GM19468 (cell line): Measurements from ENCODE around the gene ARSG.
"Not testable (repeated sequence)": the region's sequence is repeated elsewhere in the genome, so short reads cannot be mapped to it uniquely, and the experiment has no call there.

Source experiments
- ATAC-seq: cut with Tn5 transposase; IDR thresholded peaks from one replicate; pipeline ENCODE4 v1.9.1; 2021; ENCODE audit warnings: mild to moderate bottlenecking, moderate library complexity, moderate number of reproducible peaks; ENCODE audit not compliant: unreplicated experiment; ENCODE audit errors: extremely low read depth

ARSG gene

GRCh38 chr17:68324654-68325336, 33.5 kb downstream of the ARSG start:
- no peak for ATAC-seq

GRCh38 chr17:68325961-68326360, 34.7 kb downstream of the ARSG start:
- no peak for ATAC-seq

DNA sequence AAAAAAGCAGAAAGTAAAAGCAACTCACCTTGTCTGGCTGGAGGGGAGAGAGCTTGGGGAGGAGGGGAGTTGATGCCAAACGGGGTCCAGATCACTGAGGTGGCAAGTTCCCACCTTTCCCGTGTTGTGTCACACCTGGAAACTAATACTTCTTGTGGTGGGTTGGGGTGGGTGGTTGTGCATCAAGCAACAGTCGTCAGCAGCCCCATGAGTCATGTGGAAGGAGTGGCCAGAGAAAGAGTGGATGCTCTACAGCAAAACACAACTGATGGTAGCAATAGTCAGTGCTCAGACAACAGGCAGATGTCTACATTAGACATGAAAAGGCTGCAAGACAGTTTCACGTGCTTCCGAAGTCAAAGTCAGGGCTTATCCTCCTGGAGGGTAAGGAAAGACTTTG, 35.4 kb downstream of the ARSG start:
- ATAC-seq = no peak

DNA sequence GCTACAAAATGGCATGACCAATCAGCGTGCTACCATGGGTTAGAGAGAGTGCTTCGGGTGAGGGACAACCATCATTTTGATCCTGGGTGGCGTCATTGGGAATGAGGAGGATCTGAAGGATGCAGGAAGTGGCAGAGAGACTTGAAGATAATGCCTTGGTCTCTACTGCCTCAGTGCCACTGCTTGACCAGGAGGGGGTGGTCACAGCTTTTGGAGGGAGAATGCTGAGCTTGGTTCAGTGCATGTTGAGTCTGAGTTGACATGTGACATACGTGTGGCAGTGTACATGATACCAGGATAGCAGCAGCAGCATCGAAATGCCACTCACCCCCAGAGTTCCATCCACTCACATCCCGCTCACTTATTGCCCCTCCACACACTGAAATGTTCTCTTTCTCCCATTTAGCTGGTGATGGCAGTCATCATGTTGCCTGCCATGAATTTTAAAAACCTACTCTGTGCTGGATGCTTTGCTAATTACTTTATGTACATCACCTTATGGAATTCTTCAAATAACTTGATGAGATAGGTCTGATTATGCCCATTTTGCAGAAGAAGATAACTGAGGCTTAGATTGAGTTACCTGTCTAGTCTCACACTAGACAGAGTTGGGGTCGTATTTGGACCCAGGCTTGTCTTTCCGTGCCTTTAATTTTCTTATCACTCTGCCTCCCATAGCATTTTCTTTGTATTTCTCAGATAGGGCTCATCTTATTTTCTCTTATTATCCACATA, 36.7 kb downstream of the ARSG start:
- ATAC-seq = no peak

- ATAC-seq = no peak
These were observed 37.4 kb downstream of the ARSG start for GRCh38 chr17:68328676-68329075.

DNA sequence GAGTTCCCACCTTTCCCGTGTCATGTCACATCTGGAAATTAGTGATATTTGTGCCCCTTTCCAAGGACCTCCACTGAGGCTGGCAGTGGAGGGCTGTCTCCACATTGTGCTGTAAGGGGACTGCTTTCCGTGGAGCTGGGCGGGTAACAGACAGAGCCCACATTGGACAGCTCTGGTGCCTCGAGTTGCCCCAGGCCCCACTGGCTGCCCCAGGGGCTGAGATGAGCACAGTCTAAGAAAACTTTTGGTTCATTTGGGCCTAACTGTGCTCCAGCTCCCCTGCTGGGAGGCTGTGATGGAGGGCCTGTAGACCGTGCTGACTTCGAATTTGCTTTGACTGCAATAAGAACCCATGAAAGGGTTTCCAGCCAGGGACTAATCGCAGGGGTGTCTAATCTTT, 38.0 kb downstream of the ARSG start:
- no peak for ATAC-seq

DNA sequence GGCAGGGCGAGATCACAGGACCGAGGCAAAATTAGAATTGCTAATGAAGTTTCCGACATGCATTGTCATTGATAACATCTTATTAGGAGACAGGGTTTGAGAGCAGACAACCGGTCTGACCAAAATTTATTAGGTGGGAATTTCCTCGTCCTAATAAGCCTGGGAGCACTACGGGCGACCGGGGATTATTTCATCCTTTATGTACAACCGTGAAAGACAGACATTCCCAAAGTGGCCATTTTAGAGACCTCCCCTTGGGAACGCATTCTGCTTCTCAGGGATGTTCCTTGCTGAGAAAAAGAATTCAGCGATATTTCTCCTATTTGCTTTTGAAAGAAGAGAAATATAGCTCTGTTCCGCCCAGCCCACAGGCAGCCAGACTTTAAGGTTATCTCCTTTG, 40.6 kb downstream of the ARSG start:
- ATAC-seq = not testable (repeated sequence)

- no peak for ATAC-seq
These were observed 43.1 kb downstream of the ARSG start for GRCh38 chr17:68334393-68334792.

DNA sequence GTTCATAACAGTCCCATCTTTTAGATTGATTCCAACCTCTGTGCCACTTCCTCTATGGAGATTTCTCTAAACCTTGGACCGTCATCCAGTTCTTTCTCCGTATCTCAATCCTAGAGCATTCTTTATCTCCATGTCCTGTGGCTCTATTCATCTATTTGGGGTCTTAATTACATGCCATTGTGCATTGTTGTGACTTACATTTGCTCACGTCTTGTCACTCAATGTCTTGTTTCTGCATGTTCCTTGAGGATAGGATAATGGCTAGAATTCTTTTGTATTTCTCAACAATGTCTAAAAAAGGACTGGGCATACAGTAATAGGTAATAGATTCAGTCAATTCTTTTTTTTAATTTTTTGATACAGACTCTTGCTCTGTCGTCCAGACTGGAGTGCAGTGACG, 50.2 kb downstream of the ARSG start:
- no peak for ATAC-seq

GRCh38 chr17:68343976-68344375, 52.7 kb downstream of the ARSG start:
- no peak for ATAC-seq

DNA sequence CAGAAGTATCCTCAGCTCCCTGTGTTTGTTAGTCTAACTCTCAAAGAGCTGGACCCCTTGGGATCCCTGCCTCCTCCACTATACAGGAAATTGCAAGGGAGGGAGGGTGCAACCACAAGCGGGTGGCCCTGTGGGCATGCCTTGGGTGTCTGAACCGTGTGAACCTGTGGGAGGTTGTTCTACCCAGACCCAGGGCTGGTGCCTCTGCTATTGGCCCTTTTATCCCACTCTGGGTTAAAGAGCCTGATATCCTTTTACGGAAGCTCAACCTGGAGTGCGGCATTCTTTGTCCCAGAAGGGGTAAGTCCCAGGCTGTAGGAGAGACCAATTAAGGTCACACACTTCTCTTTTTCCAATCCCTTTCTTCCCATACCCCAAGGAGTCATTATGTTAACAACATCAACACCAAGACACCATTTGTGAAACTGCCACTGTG, 53.4 kb downstream of the ARSG start:
- ATAC-seq = no peak

DNA sequence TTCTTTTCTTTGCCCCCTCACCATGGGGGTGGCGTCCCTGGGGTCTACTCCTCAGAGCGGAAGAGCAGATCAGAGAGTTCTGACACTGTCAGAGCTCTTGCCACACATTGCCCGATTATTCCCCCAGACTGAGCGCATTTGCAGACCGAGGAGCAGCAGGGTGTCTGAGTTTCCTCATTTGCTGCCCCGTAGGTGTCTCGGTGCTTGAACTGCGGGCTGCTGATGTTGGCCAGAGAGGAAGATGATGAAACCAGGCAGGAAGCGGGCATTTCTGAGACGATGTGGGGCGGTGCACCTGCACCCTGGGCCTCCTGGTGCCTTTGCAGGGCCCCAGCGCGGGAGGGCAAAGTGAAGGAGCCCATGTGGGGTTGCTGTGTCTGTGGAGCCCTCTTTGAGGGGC, 55.2 kb downstream of the ARSG start:
- ATAC-seq = peak; percentile 31

- ATAC-seq = no peak
These were observed 56.1 kb downstream of the ARSG start for GRCh38 chr17:68347380-68347779.

GRCh38 chr17:68349157-68349556, 57.9 kb downstream of the ARSG start:
- no peak for ATAC-seq

- no peak for ATAC-seq
These were observed 60.1 kb downstream of the ARSG start for GRCh38 chr17:68351395-68351794.

DNA sequence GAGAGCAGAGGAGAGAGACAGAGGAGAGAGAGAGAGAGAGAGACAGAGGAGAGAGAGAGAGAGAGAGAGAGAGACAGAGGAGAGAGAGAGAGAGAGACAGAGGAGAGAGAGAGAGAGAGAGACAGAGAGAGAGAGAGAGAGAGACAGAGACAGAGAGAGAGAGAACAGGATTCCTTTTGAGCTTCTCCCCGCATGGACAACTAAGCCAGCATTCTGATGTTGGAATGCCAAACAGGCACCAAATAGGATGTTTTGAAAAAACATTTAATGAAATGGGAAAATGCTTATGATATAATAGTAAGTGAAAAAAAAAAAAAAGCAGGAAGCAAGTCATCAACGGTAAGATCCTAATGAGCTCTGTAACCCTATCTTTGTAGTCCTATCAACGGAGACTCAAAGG, 60.7 kb downstream of the ARSG start:
- ATAC-seq = no peak

- ATAC-seq = not testable (repeated sequence)
These were observed 61.4 kb downstream of the ARSG start for GRCh38 chr17:68352671-68353070.

DNA sequence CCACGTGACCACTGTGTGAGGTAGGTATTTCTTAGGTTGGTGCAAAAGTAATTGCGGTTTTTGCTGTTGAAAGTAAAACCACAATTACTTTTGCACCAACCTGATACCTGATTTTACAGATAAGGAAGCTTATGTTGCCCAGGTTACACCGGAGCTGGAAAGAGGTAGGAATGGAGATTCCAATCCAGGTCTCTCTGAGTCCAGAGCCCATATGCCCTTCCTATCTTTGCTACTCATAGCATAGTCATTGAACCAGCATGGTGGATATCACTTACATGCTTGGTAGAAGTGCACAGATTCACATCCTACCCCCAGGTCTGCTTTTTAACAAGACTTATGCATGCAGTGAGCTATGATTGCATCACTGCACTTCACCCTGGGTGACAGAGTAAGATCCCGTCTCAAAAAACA, 61.8 kb downstream of the ARSG start:
- no peak for ATAC-seq

GRCh38 chr17:68354311-68354710, 63.0 kb downstream of the ARSG start:
- not testable (repeated sequence) for ATAC-seq

DNA sequence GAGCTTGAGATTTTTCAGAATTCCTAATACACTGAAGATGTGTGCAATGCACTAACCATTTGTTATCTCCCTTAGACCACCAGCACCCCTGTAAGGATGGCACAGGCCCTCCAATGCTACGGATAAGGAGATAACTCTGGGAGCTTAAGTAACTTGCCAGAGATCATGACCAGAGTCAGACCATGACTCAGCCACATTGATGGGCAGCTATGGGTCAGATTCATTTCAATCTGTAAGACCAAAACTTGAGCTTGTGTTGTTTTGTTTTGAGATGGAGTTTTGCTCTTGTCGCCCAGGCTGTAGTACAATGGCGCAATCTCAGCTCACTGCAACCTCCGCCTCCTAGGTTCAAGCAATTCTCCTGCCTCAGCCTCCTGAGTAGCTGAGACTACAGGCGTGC, 63.8 kb downstream of the ARSG start:
- ATAC-seq = not testable (repeated sequence)

- peak; percentile 52 for ATAC-seq
These were observed 65.2 kb downstream of the ARSG start for GRCh38 chr17:68356520-68356919.

DNA sequence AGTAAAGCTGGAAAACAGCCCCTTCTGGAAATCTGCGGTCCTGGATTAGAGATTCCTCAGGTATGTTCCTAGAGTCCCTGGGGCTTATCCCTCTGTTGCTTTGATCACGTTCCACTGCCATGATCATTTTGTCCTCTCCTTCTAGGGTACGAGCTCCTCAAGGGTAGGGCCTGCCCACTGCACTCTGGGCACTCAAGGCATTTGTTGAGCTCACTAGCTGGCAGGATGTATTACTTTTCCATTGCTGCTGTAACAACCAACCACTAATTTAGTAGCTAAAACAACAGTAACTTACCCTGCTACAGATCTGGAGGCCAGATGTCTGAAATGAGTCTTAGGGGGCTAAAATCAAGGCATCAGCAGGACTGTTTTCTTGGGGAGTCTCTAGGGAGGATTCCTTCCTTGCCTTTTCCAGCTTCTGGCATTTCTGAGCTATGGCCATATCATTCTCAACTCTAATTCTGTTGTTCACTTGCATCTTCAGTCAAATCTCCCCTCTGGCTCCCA, 65.7 kb downstream of the ARSG start:
- ATAC-seq = no peak
